Measurements from ENCODE around the gene CCNF.
A peak's percentile ranks its signal among the peaks of the same experiment; 100 is the strongest.
"Not testable (repeated sequence)": the region's sequence is repeated elsewhere in the genome, so short reads cannot be mapped to it uniquely, and the experiment has no call there.

CCNF gene

DNA sequence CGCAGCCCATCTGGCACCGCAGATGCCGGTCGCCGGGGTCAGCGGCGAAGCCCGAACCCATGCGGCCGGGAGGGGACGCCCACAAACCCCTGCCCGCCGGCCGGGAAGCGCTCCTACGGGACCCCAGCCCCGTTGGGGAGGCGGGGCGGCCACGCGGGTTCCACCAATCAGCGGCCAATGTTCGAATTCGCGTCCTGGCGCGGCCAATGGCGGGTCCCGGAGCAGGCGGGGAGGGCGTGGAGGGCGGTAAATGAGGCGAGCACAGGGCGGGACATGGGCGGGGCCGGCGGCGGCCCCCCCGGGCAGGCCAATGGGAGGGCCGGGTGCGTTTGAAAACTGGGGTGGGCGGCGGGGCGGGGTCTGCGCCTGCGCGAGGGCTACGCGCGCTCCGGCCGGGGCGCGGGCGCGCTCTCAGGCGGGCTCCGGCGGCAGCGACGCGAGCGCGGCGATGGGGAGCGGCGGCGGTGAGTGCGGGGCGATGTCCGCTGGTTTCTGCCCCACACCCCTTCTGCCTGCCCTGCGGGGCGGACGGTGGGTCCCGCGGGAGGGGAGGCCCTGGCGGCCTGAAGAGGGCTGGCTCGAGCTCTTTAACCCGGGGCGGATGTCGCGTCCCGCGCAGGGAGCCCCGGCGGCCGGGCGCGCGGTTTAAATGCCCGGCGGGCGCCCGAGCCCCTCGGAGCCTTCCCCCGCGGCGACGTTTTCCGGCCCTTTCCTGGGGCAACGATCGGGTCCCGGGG is at the start of gene CCNF:
Gene CCNF, plus strand, starts transcription at position 414 of the 737 bp plus-strand sequence. Its CDS starts 35 bp downstream, at position 449.
- peak; percentile 1 for TF ChIP-seq CTCF (IDR thresholded peaks at IDR 0.05; ENCODE audit: low read depth, low read length)
- in situ Hi-C loops (cut with HindIII; ENCODE audit: low sequenced_read_pairs), result no loop called here

GRCh38 chr16:2383501-2383900 is 45.7 kb upstream of the CCNF start:
- in situ Hi-C loops (cut with HindIII; ENCODE audit: low sequenced_read_pairs), result no loop called here
- TF ChIP-seq CTCF (IDR thresholded peaks at IDR 0.05; ENCODE audit: low read depth, low read length), result no peak
- no peak overlapping the region for H3K4me3 ChIP-seq (ENCODE audit: low read depth, low read length)
- DNase-seq (ENCODE audit: low read depth, low spot score), result no peak

More for the DNA sequence above, at the start of gene CCNF:
- peak within 1 kb of the TSS; percentile 68 for H3K4me3 ChIP-seq (ENCODE audit: low read depth, low read length)
- peak; percentile 96 for DNase-seq (ENCODE audit: low read depth, low spot score)

DNA sequence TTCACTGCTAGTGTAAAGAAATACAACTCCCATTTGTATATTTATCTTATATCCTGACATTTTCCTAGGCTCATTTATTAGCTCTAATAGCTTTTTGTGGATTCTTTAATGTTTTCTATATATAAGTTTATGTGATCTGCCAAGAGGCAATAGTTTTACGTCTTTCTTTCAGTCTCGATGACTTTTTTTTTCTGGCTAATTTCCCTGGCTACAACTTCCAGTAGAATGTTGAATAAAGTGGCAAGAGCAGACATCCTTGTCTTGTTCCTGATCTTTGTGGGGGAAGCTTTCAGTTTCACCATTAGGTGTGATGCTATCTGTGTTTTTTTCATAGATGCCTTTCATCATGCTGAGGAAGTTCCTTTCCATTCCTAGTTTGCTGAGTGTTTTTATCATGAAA is 44.8 kb upstream of the CCNF start:
- TF ChIP-seq CTCF (IDR thresholded peaks at IDR 0.05; ENCODE audit: low read depth, low read length), result no peak
- in situ Hi-C loops (cut with HindIII; ENCODE audit: low sequenced_read_pairs), result no loop called here
- no peak for DNase-seq (ENCODE audit: low read depth, low spot score)
- no peak overlapping the region for H3K4me3 ChIP-seq (ENCODE audit: low read depth, low read length)

DNA sequence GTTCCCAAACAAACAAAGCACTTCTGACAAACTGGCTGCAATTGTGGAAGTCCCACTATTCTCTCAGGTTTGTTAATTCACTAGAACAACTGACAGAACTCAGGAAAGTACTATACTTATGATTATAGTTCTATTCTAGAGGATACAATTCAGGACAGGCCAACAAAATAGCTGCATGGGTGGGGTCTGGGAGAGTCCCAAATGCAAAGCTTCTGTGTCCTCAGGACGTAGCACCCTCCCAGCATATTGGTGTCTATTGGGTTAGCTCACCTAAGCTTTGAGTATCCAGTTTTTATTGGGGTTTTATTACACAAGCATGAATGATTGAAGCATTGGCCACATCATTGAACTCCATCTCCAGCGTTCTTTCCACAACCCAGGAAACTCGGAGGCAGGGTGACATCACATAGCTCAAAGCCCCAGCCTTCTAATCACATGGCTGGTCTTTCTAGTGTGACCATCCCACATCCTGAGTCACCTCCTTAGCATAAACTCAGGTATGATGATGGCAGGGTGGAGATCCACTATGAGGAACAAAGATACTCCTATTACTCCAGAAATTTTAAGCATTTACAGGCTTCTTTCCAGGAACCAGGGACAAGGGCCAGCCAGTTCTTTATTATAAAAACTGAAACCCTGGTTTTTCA is 43.9 kb upstream of the CCNF start:
- no peak overlapping the region for H3K4me3 ChIP-seq (ENCODE audit: low read depth, low read length)
- in situ Hi-C loops (cut with HindIII; ENCODE audit: low sequenced_read_pairs), result no loop called here
- TF ChIP-seq CTCF (IDR thresholded peaks at IDR 0.05; ENCODE audit: low read depth, low read length), result no peak

GRCh38 chr16:2385982-2386381 is 43.3 kb upstream of the CCNF start:
- in situ Hi-C loops (cut with HindIII; ENCODE audit: low sequenced_read_pairs); H3K4me3 ChIP-seq (ENCODE audit: low read depth, low read length); DNase-seq (ENCODE audit: low read depth, low spot score): not testable (repeated sequence)

More for the DNA sequence above, 43.9 kb upstream of the CCNF start:
- DNase-seq (ENCODE audit: low read depth, low spot score), result no peak

DNA sequence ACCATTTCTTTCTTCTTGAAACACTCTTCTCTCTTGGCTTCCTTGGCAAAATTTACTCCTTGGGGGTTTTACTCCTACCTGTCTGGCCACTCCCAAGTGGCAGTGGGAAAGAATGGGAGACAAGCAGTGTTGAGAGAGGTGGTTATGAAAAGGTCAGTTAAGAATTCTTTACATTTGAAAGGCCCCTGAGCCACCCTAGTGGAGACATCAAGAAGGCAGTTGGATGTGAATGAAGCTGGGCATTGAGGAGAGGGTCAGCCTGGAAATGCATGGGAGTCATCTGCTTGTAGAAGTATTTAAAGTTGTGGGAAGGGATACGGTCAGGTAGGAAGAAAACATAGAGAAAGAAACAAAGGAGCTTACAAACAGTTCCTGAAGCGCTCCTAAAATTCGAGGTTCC is 42.3 kb upstream of the CCNF start:
- H3K4me3 ChIP-seq (ENCODE audit: low read depth, low read length), result no peak overlapping the region
- in situ Hi-C loops (cut with HindIII; ENCODE audit: low sequenced_read_pairs), result no loop called here
- TF ChIP-seq CTCF (IDR thresholded peaks at IDR 0.05; ENCODE audit: low read depth, low read length), result peak; percentile 47
- no peak for DNase-seq (ENCODE audit: low read depth, low spot score)
